Activated naive CD4-positive, alpha-beta T cell treated with anti-CD3 and anti-CD28 coated beads, Interleukin-2, amount 10 ng/mL, durations not matched to agents 7 days and 5 days (primary cell): ENCODE results near the gene ATP5PF.
A peak's percentile ranks its signal among the peaks of the same experiment; 100 is the strongest.
"Not testable (repeated sequence)": the region's sequence is repeated elsewhere in the genome, so short reads cannot be mapped to it uniquely, and the experiment has no call there.

Experiments used
- CTCF ChIA-PET: fragments of 350-600 bp; sonication (Branson Sonifier 250); formaldehyde crosslinking; loops from one replicate; lab custom pipeline; 2021; ENCODE audit warnings: antibody characterized with exemption; lab: Charles Lee
- DNase-seq: peaks from one replicate; pipeline ENCODE4 v3.0.0-alpha.2; 2020
- H3K27ac Mint-ChIP-seq: one replicate; pipeline ENCODE4 v1.8.0; 2021; ENCODE audit warnings: mild to moderate bottlenecking, moderate library complexity, mixed read lengths
- H3K27me3 Mint-ChIP-seq: one replicate; pipeline ENCODE4 v1.8.0; 2021; ENCODE audit warnings: mild to moderate bottlenecking, mixed read lengths
- H3K36me3 Mint-ChIP-seq: one replicate; pipeline ENCODE4 v1.8.0; 2021; ENCODE audit warnings: mixed read lengths
- H3K4me1 Mint-ChIP-seq: one replicate; pipeline ENCODE4 v1.8.0; 2021; ENCODE audit warnings: mixed read lengths
- H3K4me3 Mint-ChIP-seq: one replicate; pipeline ENCODE4 v1.8.0; 2021; ENCODE audit warnings: mild to moderate bottlenecking, moderate library complexity, mixed read lengths
- H3K9me3 Mint-ChIP-seq: one replicate; pipeline ENCODE4 v1.8.0; 2021; ENCODE audit warnings: mixed read lengths

The ATP5PF gene

DNA sequence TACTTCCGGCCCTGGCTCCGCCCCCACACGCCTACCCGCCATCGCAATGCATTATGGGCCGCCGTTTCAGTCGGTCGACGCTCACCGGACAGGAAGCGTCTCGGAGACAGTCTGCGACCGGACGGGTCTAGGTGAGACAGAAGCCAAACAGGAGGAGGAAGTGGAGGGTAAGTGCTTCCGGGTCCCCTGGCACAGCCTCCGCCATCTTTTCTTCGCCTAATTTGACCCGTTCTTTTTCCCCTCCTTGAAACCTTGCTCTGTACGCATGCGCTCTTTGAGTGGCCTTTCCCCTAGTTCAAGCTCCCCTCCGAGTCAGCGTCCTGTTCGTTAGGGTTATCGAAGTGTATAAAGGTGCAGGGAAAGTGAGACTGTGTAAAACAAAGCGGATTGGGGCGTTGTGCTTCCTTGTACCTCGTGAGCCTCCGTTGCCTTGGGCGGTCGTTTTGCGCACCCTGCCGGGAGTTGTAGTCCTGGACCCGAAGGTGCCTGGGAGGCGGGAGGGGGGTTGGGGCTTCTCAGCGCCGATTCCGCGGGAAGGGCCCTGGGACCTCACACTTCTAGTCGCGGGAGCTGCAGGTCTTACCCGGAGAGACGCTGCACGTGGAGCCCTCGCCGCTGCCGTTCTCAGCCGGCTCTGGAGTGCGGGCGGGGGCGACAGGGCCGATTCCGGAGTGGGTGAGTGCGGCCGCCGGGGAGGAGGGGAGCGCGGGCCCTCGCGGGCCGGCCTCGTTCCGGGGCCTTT is at the start of gene ATP5PF, which contains the start of gene GABPA:
ATP5PF (minus strand) TSS at position 1 of the 742 bp plus-strand sequence. CDS start 5,110 bp downstream, outside the sequence.
GABPA (plus strand) TSS at position 69 of the 742 bp plus-strand sequence. CDS start 6,627 bp downstream, outside the sequence.
- H3K27ac Mint-ChIP-seq: peak within 1 kb of the TSS; percentile 100
- DNase-seq: peak; percentile 98
- no peaks in the 10 kb centered on the region for H3K9me3 Mint-ChIP-seq
- H3K36me3 Mint-ChIP-seq: peaks cover 12% of the 10 kb centered on the region
- CTCF ChIA-PET: interaction anchor here (0.6 to 2.5 kb wide), 4 partner anchors 10 to 127 kb away, joined by 3 to 10 read pairs (median 4); no protein-coding TSS in a partner anchor
- H3K4me3 Mint-ChIP-seq: peak within 1 kb of the TSS; percentile 97
- H3K4me1 Mint-ChIP-seq: peaks cover 45% of the 10 kb centered on the region
- peaks cover 5% of the 10 kb centered on the region for H3K27me3 Mint-ChIP-seq

DNA sequence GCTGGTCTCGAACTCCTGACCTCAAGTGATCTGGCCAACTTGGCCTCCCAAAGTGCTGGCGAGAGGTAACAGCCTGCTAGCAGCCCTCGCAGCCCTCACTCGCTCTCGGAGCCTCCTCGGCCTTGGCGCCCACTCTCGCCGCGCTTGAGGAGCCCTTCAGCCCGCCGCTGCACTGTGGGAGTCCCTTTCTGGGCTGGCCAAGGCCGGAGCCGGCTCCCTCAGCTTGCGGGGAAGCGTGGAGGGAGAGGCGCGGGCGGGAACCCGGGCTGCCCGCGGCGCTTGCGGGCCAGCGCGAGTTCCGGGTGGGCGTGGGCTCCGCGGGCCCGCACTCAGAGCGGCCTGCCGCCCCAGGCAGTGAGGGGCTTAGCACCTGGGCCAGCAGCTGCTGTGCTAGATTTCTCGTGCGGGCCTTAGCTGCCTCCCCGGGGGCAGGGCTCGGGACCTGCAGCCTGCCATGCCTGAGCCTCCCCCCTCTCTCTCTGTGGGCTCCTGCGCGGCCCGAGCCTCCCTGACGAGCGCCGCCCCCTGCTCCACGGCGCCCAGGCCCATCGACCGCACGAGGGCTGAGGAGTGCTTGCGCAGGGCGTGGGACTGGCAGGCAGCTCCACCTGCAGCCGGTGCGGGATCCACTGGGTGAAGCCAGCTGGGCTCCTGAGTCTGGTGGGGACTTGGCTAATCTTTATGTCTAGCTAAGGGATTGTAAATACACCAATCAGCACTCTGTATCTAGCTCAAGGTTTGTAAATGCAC is 43.6 kb upstream of the ATP5PF start:
- not testable (repeated sequence) for H3K27me3 Mint-ChIP-seq, DNase-seq, H3K4me3 Mint-ChIP-seq, H3K9me3 Mint-ChIP-seq, H3K36me3 Mint-ChIP-seq, H3K27ac Mint-ChIP-seq, H3K4me1 Mint-ChIP-seq
- CTCF ChIA-PET: interaction anchor here (1.4 kb wide), 1 partner anchor 23 kb away, joined by 4 read pairs; no protein-coding TSS in a partner anchor

DNA sequence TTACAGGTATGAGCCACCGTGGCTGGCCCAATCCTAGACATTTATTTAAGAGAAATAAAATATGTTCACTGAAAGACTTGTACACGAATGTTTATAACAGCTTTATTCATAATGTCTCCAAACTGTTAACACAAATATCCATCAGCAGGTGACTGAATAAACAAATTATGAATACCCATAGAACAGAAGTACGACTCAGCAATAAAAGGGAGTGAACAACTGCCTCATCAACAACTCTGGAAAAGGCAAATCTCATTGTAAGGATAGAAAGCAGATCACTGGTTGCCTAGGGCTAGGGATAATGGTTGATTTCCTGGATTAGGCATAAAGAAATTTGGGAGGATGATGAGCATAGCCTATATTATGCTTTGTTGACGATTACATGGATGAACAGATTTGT is 41.7 kb upstream of the ATP5PF start:
- CTCF ChIA-PET: no interaction called here
- H3K9me3 Mint-ChIP-seq: no peaks in the 10 kb centered on the region

DNA sequence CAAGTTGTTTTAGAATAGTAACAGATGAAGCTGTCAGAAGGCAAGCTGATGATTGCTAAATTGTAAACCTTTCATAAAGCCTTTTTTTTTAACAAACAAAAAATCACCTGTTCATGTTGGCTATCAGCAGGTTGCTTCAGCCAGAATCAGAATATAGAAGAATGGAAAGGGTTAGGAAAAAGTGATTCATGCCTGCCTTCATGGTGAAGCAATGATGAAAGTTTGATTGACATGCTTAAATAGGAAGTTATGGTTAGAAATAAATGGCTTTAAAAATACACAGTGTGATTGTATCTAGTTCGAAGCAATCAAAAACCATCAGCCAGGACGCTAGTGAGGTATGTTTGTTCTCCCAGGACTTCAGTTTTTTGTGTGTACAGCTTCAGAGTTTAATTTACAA is 38.0 kb upstream of the ATP5PF start:
- DNase-seq: no peak
- CTCF ChIA-PET: no interaction called here
- Mint-ChIP-seq H3K27ac (peak overlapping the region; percentile 19), H3K4me3 (no peak overlapping the region), H3K27me3 (no peaks in the 10 kb centered on the region), H3K4me1 (no peaks in the 10 kb centered on the region), H3K36me3 (peaks cover 11% of the 10 kb centered on the region), H3K9me3 (no peaks in the 10 kb centered on the region)

More for the DNA sequence above, 41.7 kb upstream of the ATP5PF start:
- Mint-ChIP-seq H3K4me1 (no peaks in the 10 kb centered on the region), H3K27ac (no peak overlapping the region), H3K36me3 (peaks cover 3% of the 10 kb centered on the region), H3K4me3 (no peak overlapping the region), H3K27me3 (no peaks in the 10 kb centered on the region)
- DNase-seq: no peak

GRCh38 chr21:25767921-25768320 is 33.2 kb upstream of the ATP5PF start:
- Mint-ChIP-seq H3K4me1 (no peaks in the 10 kb centered on the region), H3K4me3 (no peak overlapping the region), H3K9me3 (no peaks in the 10 kb centered on the region), H3K27ac (no peak overlapping the region), H3K27me3 (no peaks in the 10 kb centered on the region), H3K36me3 (peaks cover 40% of the 10 kb centered on the region)
- DNase-seq: no peak
- CTCF ChIA-PET: interaction anchor here (1.1 kb wide), 1 partner anchor 34 kb away, joined by 3 read pairs; no protein-coding TSS in a partner anchor

- Mint-ChIP-seq H3K27ac (no peak overlapping the region), H3K9me3 (no peaks in the 10 kb centered on the region), H3K27me3 (no peaks in the 10 kb centered on the region), H3K4me3 (no peak overlapping the region), H3K4me1 (peaks cover 6% of the 10 kb centered on the region), H3K36me3 (peaks cover 57% of the 10 kb centered on the region)
- CTCF ChIA-PET: no interaction called here
- no peak for DNase-seq
These were observed 29.4 kb upstream of the ATP5PF start for GRCh38 chr21:25764065-25764464.

GRCh38 chr21:25760677-25761076 is 26.0 kb upstream of the ATP5PF start:
- CTCF ChIA-PET: no interaction called here

DNA sequence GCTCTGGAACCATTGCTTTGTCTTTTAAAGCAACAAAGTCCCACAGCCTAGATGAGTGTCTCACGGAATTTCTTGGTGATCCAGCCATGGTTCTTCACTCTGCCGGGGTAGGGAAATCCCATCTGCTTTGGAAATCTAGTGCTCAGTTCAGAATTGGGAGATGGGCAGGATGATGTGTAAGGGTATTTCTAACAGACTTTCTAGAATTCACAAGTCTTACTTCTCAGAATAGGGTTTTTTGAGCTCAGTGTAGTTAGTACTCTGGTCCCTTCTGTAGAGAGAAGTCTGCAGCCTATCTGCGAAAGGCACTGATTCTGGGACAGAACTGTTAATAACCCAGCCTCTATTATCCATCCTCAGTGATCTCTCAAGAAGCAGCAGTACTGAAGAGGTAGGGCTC is 25.4 kb upstream of the ATP5PF start:
- peaks cover 29% of the 10 kb centered on the region for H3K4me1 Mint-ChIP-seq
- DNase-seq: no peak
- CTCF ChIA-PET: no interaction called here
- H3K27me3 Mint-ChIP-seq: no peaks in the 10 kb centered on the region
- no peaks in the 10 kb centered on the region for H3K9me3 Mint-ChIP-seq
- H3K4me3 Mint-ChIP-seq: no peak overlapping the region
- peaks cover 62% of the 10 kb centered on the region for H3K36me3 Mint-ChIP-seq
- H3K27ac Mint-ChIP-seq: no peak overlapping the region

More at GRCh38 chr21:25760677-25761076, 26.0 kb upstream of the ATP5PF start:
- peaks cover 26% of the 10 kb centered on the region for H3K4me1 Mint-ChIP-seq
- no peak overlapping the region for H3K27ac Mint-ChIP-seq
- DNase-seq: no peak
- no peaks in the 10 kb centered on the region for H3K27me3 Mint-ChIP-seq
- H3K36me3 Mint-ChIP-seq: peaks cover 60% of the 10 kb centered on the region
- no peak overlapping the region for H3K4me3 Mint-ChIP-seq
- no peaks in the 10 kb centered on the region for H3K9me3 Mint-ChIP-seq

GRCh38 chr21:25759573-25759972 is 24.9 kb upstream of the ATP5PF start:
- Mint-ChIP-seq H3K27ac (no peak overlapping the region), H3K4me1 (peaks cover 29% of the 10 kb centered on the region), H3K4me3 (no peak overlapping the region), H3K36me3 (peaks cover 60% of the 10 kb centered on the region), H3K9me3 (no peaks in the 10 kb centered on the region), H3K27me3 (no peaks in the 10 kb centered on the region)
- CTCF ChIA-PET: no interaction called here
- no peak for DNase-seq

GRCh38 chr21:25757531-25757930 is 22.8 kb upstream of the ATP5PF start:
- CTCF ChIA-PET: interaction anchor here (1.0 to 1.1 kb wide), 2 partner anchors 44 to 114 kb away, joined by 4 read pairs; no protein-coding TSS in a partner anchor
- Mint-ChIP-seq H3K27me3 (no peaks in the 10 kb centered on the region), H3K4me1 (peaks cover 29% of the 10 kb centered on the region), H3K4me3 (no peak overlapping the region), H3K27ac (no peak overlapping the region), H3K9me3 (no peaks in the 10 kb centered on the region), H3K36me3 (peaks cover 60% of the 10 kb centered on the region)
- no peak for DNase-seq

DNA sequence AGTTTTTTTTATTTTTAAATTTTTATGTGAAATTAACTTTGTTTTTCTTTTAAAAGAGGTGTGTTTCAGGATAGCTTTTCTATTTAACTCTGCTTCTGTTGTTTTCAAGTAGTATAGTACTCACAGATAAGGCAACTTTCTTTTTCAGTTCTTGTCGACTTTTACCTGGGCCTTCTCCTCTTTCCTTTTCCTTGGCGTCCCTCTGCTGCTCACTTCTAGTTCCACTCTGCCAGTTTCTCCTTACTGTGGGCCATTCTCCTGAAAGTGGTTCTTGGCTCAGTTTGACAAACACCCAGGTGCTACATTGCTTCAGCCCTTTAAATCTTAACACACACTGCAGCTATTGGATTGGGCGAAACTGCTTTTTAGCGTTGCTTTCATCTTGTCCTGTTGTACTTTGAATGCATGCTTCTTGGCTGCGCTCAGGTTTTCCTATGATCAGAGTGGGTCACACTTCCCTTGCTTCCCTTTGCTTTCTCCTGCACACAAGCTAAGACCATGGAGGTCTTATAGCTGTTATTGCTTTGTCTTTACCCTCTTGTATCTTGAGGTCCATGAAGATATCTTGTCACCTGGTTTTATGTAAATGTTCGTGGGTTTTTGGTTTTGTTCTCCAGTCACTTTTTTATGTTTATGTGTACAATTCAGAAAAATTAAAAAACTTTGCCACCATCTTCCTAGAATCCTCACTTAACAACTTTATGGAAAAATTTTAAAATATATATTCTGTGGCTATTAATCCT is 21.7 kb upstream of the ATP5PF start:
- no peak for DNase-seq
- H3K4me1 Mint-ChIP-seq: peaks cover 29% of the 10 kb centered on the region
- H3K36me3 Mint-ChIP-seq: peaks cover 63% of the 10 kb centered on the region
- H3K9me3 Mint-ChIP-seq: no peaks in the 10 kb centered on the region
- H3K4me3 Mint-ChIP-seq: no peak overlapping the region
- CTCF ChIA-PET: no interaction called here
- no peaks in the 10 kb centered on the region for H3K27me3 Mint-ChIP-seq
- H3K27ac Mint-ChIP-seq: peak overlapping the region; percentile 6

DNA sequence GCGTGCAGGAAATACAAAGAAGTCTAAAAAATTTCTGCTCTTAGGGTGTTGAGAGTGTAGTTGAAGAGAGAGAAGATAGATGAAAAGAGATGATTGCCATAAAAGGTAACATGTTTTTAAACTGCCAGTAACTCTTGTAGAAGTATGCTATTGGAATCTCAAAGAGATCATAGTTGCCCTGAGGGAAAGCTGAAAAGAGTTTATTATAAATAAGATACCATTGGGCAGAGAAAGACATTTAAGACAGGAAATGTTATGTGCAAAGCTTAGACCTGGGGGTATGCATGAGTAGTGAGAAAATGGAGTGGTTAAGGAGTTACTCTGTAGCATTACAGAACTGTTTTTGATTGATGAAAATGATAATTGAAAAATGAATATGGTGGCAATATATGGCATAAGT is 17.7 kb upstream of the ATP5PF start:
- Mint-ChIP-seq H3K4me1 (peaks cover 31% of the 10 kb centered on the region), H3K4me3 (no peak overlapping the region), H3K27me3 (no peaks in the 10 kb centered on the region), H3K36me3 (peaks cover 43% of the 10 kb centered on the region), H3K27ac (no peak overlapping the region), H3K9me3 (no peaks in the 10 kb centered on the region)
- CTCF ChIA-PET: interaction anchor here (0.7 to 1.3 kb wide), 2 partner anchors 9 to 18 kb away, joined by 3 read pairs; partner anchors contain the start of genes ATP5PF and GABPA
- DNase-seq: no peak

DNA sequence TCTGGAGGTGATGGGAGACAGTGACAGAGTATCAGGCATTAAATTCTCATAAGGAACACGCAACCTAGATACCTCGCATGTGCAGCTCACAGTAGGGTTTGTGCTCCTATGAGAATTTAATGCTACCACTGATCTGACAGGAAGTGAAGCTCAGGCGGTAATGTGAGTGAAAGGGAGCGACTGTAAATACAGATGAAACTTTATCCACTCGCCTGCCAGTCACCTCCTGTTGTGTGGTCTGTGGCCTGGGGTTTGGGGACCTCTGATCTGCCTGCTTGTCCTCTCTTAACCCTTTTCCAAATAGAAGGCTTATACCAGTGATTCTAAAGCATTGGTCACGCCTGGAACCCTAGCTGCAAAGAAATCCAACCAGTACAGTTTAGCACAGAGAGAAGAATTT is 15.4 kb upstream of the ATP5PF start:
- peak; percentile 51 for DNase-seq
- H3K27me3 Mint-ChIP-seq: no peaks in the 10 kb centered on the region
- H3K4me1 Mint-ChIP-seq: peaks cover 13% of the 10 kb centered on the region
- no peak overlapping the region for H3K4me3 Mint-ChIP-seq
- CTCF ChIA-PET: no interaction called here
- H3K9me3 Mint-ChIP-seq: no peaks in the 10 kb centered on the region
- H3K27ac Mint-ChIP-seq: peak overlapping the region; percentile 83
- peaks cover 30% of the 10 kb centered on the region for H3K36me3 Mint-ChIP-seq

DNA sequence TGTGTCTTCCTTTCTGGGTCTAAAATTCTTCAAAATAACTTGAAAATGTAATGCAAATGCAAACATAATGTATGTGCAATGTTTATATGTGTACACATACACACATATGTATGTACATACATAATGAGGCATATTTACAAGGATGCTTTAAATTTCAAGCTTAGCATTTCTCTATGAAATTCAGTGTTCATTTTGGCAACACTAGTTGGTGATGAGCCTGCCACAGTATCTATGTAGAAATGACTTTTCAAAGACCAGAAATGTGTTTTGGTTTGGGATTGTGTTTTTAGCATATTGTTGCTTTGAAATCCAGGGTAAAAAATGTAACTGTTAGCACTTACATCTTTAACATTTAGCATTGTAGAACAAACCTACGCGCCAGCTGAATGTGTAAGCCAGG is 10.2 kb upstream of the ATP5PF start:
- Mint-ChIP-seq H3K4me1 (peaks cover 8% of the 10 kb centered on the region), H3K27me3 (no peaks in the 10 kb centered on the region), H3K27ac (no peak overlapping the region), H3K4me3 (no peak overlapping the region), H3K9me3 (no peaks in the 10 kb centered on the region), H3K36me3 (peaks cover 21% of the 10 kb centered on the region)
- DNase-seq: no peak
- CTCF ChIA-PET: no interaction called here
